HepG2 (cell line): Measurements from ENCODE around the gene C11orf54. TPM values are rescaled to one million over a fixed set of nuclear protein-coding genes. Genes with fewer than 3 reads are reported as not detected.

Experiments used
- ADNP ChIP-seq: sonication (generic); formaldehyde crosslinking; IDR thresholded peaks from 2 replicates; pipeline ENCODE4 v1.4.0; 2020; ENCODE audit warnings: missing genetic modification reagents
- CREB1 ChIP-seq, 2 experiments: fragments of 450-650 bp in 1 of 2; IDR thresholded peaks; 2 replicates each; pipeline ENCODE4 v1.6.1; 2016 to 2017; ENCODE audit warnings: control low read depth in 1 of 2, mild to moderate bottlenecking in 1 of 2, missing compliant biosample characterization in 1 of 2, missing genetic modification characterization in 1 of 2
- GABPA ChIP-seq, 2 experiments: IDR thresholded peaks; 2 replicates each; pipeline ENCODE4 v1.6.1; 2011 to 2016; ENCODE audit warnings: low read depth in 2 of 2, low read length in 1 of 2, missing biosample characterization in 1 of 2, missing genetic modification characterization in 1 of 2
- HOXA9 ChIP-seq: sonication (generic); formaldehyde crosslinking; IDR thresholded peaks from 2 replicates; pipeline ENCODE4 v1.8.1; 2022; ENCODE audit warnings: missing genetic modification reagents, mild to moderate bottlenecking, moderate library complexity, borderline replicate concordance
- ISL2 ChIP-seq: sonication (generic); formaldehyde crosslinking; IDR thresholded peaks from 2 replicates; pipeline ENCODE4 v1.5.0; 2020; ENCODE audit warnings: missing genetic modification reagents
- KAT2B ChIP-seq: fragments of 150-350 bp; IDR thresholded peaks from 2 replicates; pipeline ENCODE4 v1.6.1; 2014; ENCODE audit warnings: low read depth, low read length, borderline replicate concordance
- KLF15 ChIP-seq: sonication (generic); formaldehyde crosslinking; IDR thresholded peaks from 2 replicates; pipeline ENCODE4 v1.8.1; 2023; ENCODE audit warnings: borderline replicate concordance, mild to moderate bottlenecking, inconsistent platforms, missing genetic modification reagents, mixed read lengths
- KLF16 ChIP-seq, 2 experiments: sonication (generic) in 1 of 2; formaldehyde crosslinking in 1 of 2; IDR thresholded peaks; 2 replicates each; pipeline versions ENCODE4 v1.6.1 to v1.8.0; 2016 to 2023; ENCODE audit warnings: missing genetic modification reagents in 2 of 2, missing compliant biosample characterization in 1 of 2
- NFE2L2 ChIP-seq: fragments of 150-350 bp; IDR thresholded peaks from 2 replicates; pipeline ENCODE4 v1.6.1; 2014; ENCODE audit warnings: low read length
- NFKB2 ChIP-seq: sonication (generic); formaldehyde crosslinking; IDR thresholded peaks from 2 replicates; pipeline ENCODE4 v1.4.0; 2020; ENCODE audit warnings: missing genetic modification reagents, borderline replicate concordance
- REPIN1 ChIP-seq: sonication (generic); formaldehyde crosslinking; IDR thresholded peaks from 2 replicates; pipeline ENCODE4 v1.8.0; 2022; ENCODE audit warnings: missing genetic modification reagents, low read depth, mild to moderate bottlenecking, borderline replicate concordance
- RNF2 ChIP-seq: fragments of 450-650 bp; conservative IDR thresholded peaks from 2 replicates; pipeline ENCODE4 v1.6.1; 2016; ENCODE audit warnings: low read depth
- SCMH1 ChIP-seq: sonication (generic); formaldehyde crosslinking; IDR thresholded peaks from 2 replicates; pipeline ENCODE4 v1.9.0; 2021; ENCODE audit warnings: missing genetic modification reagents, mild to moderate bottlenecking, borderline replicate concordance
- SIX1 ChIP-seq: sonication (generic); formaldehyde crosslinking; IDR thresholded peaks from 2 replicates; pipeline ENCODE4 v1.4.0; 2020; ENCODE audit warnings: missing genetic modification reagents, borderline replicate concordance
- ZC3H13 ChIP-seq: sonication (generic); formaldehyde crosslinking; IDR thresholded peaks from 2 replicates; pipeline ENCODE4 v1.8.1; 2023; ENCODE audit warnings: mild to moderate bottlenecking, missing genetic modification reagents, moderate library complexity
- ZMYM4 ChIP-seq: sonication (generic); formaldehyde crosslinking; IDR thresholded peaks from 2 replicates; pipeline ENCODE4 v1.8.1; 2023; ENCODE audit warnings: mild to moderate bottlenecking, missing genetic modification reagents
- ZNF160 ChIP-seq: sonication (generic); formaldehyde crosslinking; IDR thresholded peaks from 2 replicates; pipeline ENCODE4 v1.8.0; 2022; ENCODE audit warnings: mild to moderate bottlenecking, inconsistent platforms, missing genetic modification reagents
- ZNF484 ChIP-seq: sonication (generic); formaldehyde crosslinking; IDR thresholded peaks from 2 replicates; pipeline ENCODE4 v1.5.1; 2020; ENCODE audit warnings: mild to moderate bottlenecking, low read depth, missing genetic modification reagents, borderline replicate concordance
- ZNF546 ChIP-seq: sonication (generic); formaldehyde crosslinking; conservative IDR thresholded peaks from 2 replicates; pipeline ENCODE4 v1.8.1; 2023; ENCODE audit warnings: mild to moderate bottlenecking, missing genetic modification reagents
- ZNF782 ChIP-seq: sonication (generic); formaldehyde crosslinking; IDR thresholded peaks from 2 replicates; pipeline ENCODE4 v1.4.0; 2020; ENCODE audit warnings: missing genetic modification reagents, mild to moderate bottlenecking, borderline replicate concordance
- ZSCAN31 ChIP-seq: sonication (generic); formaldehyde crosslinking; IDR thresholded peaks from 2 replicates; pipeline ENCODE4 v1.5.0; 2020; ENCODE audit warnings: low read depth, mild to moderate bottlenecking, missing genetic modification reagents
- polyA plus RNA-seq, 8 experiments: library from polyadenylated mRNA; depleted of rRNA in 3 of 8; stranded (reverse) in 7 of 8; unstranded in 1 of 8; fragments of >200 nt; fragmentation: Illumina TruSeq in 4 of 8; extraction: Trizol in 4 of 8; gene quantifications; 2 replicates each; pipeline versions ENCODE4 v1.2.1 to v1.2.3, GENCODE V29; 2011 to 2016; ENCODE audit warnings: low read depth in 4 of 8, missing spikeins in 1 of 8, mixed read lengths in 1 of 8; ENCODE audit not compliant: insufficient read depth in 1 of 8
- total RNA-seq, 5 experiments: library from RNA; depleted of rRNA; stranded (reverse); fragments of >200 nt; fragmentation: Illumina TruSeq; extraction: Trizol; gene quantifications; 2 replicates each; pipeline ENCODE4 v1.2.3, GENCODE V29; 2016; ENCODE audit warnings: low read depth in 1 of 5
- TF ChIP-seq, protein P1 (sequence below): sonication (generic); formaldehyde crosslinking; IDR thresholded peaks from 2 replicates; pipeline ENCODE4 v1.8.1; 2023; ENCODE audit warnings: missing genetic modification reagents, inconsistent platforms, borderline replicate concordance
- TF ChIP-seq, protein P2 (sequence below): sonication (generic); formaldehyde crosslinking; IDR thresholded peaks from 2 replicates; pipeline ENCODE4 v1.5.1; 2020; ENCODE audit warnings: missing genetic modification reagents, mild to moderate bottlenecking, borderline replicate concordance
- TF ChIP-seq, protein P3 (sequence below): sonication (generic); formaldehyde crosslinking; IDR thresholded peaks from 2 replicates; pipeline ENCODE4 v1.8.0; 2022; ENCODE audit warnings: mild to moderate bottlenecking, missing genetic modification reagents; ENCODE audit not compliant: insufficient replicate concordance

The C11orf54 gene
- total and polyA plus RNA-seq, 2 of the 13 experiments (the other 11 are each of a cell fraction or from before 2014, with no cell fraction given): 42.7 to 50.1 TPM

DNA sequence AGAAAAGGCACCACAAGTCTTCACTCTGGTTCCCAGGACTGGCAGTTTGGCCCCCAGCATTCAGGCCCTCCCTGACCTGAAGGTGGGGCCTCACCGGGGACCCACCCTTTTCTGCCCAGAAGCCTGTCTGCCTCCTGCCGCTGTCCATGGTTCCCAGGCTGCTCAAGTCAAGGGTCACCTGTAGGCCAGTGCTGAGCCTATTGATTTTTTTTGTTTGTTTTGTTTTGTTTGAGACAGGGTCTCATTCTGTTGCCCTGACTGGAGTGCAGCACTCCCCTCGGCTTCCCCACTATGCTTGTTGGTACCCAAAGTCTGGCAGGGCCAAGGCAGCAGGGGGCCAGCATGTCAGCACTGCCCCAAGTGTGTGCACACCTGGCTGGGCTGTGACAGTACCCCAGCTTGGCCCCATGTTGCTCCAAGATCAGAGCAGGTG lies 31.6 kb downstream of the C11orf54 start (continued):
- TF ChIP-seq, protein P1, sequence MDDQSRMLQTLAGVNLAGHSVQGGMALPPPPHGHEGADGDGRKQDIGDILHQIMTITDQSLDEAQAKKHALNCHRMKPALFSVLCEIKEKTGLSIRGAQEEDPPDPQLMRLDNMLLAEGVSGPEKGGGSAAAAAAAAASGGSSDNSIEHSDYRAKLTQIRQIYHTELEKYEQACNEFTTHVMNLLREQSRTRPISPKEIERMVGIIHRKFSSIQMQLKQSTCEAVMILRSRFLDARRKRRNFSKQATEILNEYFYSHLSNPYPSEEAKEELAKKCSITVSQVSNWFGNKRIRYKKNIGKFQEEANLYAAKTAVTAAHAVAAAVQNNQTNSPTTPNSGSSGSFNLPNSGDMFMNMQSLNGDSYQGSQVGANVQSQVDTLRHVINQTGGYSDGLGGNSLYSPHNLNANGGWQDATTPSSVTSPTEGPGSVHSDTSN: no peak
- TF ChIP-seq ZSCAN31 (CRISPR knock-in tag) (0 out of 2 replicates have a peak, but pooled peaks have one; percentile 33), ZMYM4 (CRISPR knock-in tag) (peak; percentile 85), GABPA (IDR thresholded peaks at IDR 0.05; ENCODE audit: low read depth, low read length) (no peak), GABPA (CRISPR knock-in tag; IDR thresholded peaks at IDR 0.05; ENCODE audit: low read depth) (peak; percentile 48), SIX1 (CRISPR knock-in tag) (0 out of 2 replicates have a peak, but pooled peaks have one; percentile 59), KLF16 (CRISPR knock-in tag; IDR thresholded peaks at IDR 0.05) (peak in 1 of 2 experiments; percentile 96; a peak in 2 of 4 replicates), CREB1 (IDR thresholded peaks at IDR 0.05) (no peak), CREB1 (CRISPR knock-in tag; IDR thresholded peaks at IDR 0.05) (no peak), NFE2L2 (no peak), ZC3H13 (CRISPR knock-in tag) (no peak), ADNP (CRISPR knock-in tag) (no peak), RNF2 (no peak), KLF15 (no peak), ZNF546 (CRISPR knock-in tag) (no peak), SCMH1 (no peak), KAT2B (peak; percentile 53; the same call in 1 of the 2 replicates), NFKB2 (CRISPR knock-in tag) (peak; percentile 89; the same call in 1 of the 2 replicates), ZNF160 (CRISPR knock-in tag) (peak; percentile 68; the same call in 1 of the 2 replicates), ISL2 (CRISPR knock-in tag) (no peak), ZNF484 (peak; percentile 83; the same call in 1 of the 2 replicates), ZNF782 (CRISPR knock-in tag) (peak; percentile 89; the same call in 1 of the 2 replicates), HOXA9 (CRISPR knock-in tag) (no peak), REPIN1 (CRISPR knock-in tag) (peak; percentile 94; the same call in 1 of the 2 replicates)
- TF ChIP-seq, protein P2, sequence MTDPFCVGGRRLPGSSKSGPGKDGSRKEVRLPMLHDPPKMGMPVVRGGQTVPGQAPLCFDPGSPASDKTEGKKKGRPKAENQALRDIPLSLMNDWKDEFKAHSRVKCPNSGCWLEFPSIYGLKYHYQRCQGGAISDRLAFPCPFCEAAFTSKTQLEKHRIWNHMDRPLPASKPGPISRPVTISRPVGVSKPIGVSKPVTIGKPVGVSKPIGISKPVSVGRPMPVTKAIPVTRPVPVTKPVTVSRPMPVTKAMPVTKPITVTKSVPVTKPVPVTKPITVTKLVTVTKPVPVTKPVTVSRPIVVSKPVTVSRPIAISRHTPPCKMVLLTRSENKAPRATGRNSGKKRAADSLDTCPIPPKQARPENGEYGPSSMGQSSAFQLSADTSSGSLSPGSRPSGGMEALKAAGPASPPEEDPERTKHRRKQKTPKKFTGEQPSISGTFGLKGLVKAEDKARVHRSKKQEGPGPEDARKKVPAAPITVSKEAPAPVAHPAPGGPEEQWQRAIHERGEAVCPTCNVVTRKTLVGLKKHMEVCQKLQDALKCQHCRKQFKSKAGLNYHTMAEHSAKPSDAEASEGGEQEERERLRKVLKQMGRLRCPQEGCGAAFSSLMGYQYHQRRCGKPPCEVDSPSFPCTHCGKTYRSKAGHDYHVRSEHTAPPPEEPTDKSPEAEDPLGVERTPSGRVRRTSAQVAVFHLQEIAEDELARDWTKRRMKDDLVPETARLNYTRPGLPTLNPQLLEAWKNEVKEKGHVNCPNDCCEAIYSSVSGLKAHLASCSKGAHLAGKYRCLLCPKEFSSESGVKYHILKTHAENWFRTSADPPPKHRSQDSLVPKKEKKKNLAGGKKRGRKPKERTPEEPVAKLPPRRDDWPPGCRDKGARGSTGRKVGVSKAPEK (CRISPR knock-in tag): no peak
- TF ChIP-seq, protein P3, sequence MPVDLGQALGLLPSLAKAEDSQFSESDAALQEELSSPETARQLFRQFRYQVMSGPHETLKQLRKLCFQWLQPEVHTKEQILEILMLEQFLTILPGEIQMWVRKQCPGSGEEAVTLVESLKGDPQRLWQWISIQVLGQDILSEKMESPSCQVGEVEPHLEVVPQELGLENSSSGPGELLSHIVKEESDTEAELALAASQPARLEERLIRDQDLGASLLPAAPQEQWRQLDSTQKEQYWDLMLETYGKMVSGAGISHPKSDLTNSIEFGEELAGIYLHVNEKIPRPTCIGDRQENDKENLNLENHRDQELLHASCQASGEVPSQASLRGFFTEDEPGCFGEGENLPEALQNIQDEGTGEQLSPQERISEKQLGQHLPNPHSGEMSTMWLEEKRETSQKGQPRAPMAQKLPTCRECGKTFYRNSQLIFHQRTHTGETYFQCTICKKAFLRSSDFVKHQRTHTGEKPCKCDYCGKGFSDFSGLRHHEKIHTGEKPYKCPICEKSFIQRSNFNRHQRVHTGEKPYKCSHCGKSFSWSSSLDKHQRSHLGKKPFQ (CRISPR knock-in tag): peak; percentile 32
